Germinal center (tissue), 1 donor: ENCODE data around the gene GNAS-AS1.

ENCODE experiments used
- DNase-seq: peaks from one replicate; pipeline ENCODE4 v3.0.0; 2012; ENCODE audit warnings: mixed read lengths, low spot score

GNAS-AS1 gene

DNA sequence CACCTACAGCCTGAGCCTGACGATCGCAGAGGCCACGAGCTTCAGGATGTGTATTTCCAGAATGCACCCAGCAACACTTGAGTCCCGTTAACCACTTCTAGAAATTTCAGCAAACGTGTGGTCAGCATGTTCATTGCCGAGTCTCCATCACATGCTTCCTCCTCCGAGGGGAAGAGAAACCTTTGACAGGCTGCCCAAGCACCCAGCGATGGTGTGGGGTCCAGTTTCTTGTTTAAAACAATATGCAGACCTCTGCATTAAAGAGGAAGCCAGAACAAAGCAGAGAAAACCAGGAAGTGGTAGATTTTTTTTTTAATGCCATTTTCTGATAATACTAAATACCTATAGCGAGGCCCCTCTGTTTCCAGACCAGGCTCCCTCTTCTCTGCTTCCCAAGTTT, 71.9 kb downstream of the GNAS-AS1 start:
- no peak for DNase-seq

DNA sequence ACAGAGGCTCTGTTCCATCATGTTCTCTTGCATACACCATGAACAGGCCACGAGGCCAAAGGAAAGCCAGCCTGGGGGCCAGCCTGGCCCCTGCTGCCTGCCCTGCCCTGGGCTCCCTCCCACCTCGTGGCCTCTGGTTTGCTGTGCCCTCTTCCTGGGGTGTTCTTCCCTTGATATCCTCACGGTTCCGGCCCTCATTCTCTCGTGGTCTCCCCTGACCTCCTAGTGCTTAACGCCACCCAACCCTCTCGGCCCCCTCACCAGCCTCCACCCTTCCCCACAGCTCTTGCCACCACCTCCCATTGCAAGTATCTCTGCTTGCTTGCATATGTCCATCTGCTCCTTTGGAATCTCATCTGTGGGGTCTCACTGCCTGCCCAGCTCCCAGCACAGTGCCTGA, 73.0 kb downstream of the GNAS-AS1 start:
- no peak for DNase-seq

- no peak for DNase-seq
These were observed 74.6 kb downstream of the GNAS-AS1 start for GRCh38 chr20:58776109-58776508.

DNA sequence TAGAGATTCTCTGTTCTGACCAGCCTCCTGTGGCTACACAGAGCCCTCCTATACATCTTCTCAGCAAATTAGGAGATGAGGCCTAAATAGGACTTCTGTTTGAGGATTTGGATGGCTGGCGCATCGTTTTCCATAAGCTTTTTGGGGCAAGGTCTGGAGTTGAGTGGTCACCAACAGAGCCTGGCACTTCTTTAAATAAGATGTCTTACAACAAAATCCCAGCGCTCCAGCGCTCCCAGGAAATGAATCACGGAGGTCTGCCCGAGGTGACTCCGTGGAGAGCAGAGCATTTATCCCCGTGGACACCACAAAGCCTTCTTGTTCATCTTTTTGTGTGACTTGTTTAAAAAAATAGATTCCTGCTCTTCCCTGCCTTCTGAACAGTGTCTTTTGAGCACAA, 75.3 kb downstream of the GNAS-AS1 start:
- DNase-seq, result no peak

DNA sequence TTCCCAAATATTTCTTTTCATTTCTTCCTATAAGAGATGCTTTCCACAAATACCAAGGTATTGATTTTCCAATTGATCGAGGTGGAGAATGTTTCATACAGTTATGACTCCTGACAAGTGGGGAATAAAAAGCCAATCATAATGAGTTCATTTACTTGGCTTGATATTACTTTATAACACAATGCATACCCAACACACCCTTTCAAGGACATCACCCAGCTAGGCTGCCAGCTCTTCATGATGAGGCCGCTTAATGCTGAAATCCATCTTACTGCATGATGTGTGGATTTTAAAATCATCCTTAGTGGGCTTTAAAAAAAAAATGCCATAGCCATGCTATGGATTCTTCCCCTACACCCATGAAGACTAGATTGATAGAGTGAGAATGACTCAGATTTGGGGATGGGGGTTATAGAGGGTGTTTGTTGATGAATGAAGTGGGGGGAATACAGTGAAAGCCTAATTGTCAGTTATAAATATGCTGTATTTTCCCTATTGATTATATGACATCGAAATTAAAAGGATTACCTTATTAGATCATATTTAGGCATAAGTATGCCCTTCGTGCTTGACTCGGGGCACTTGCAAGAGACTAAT, 75.9 kb downstream of the GNAS-AS1 start:
- no peak for DNase-seq

DNA sequence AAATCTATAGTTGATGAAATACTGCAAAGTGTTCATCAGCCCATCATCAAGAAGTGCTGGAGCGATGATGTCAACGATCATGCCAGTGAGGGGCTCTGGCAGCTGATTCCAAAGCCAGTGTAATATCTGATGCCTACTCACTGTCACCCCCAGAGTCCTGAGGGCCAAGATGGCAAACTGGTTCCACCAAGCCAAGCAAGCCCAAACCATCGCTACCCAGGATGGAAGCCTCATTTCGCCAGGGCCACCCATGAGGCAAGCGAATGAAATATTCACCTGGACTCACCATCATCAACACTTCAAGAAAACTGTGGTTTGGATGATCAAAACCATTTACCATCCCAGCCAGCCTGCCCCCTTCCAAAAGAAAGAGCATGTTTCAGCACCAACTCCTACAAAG, 76.5 kb downstream of the GNAS-AS1 start:
- DNase-seq, result no peak

- no peak for DNase-seq
These were observed 77.9 kb downstream of the GNAS-AS1 start for GRCh38 chr20:58772786-58773185.
